Stimulated activated CD8-positive, alpha-beta memory T cell treated with anti-CD3 and anti-CD28 coated beads, Interleukin-2, amount 100 ng/mL, for 48 hours (primary cell): Measurements from ENCODE around the gene CRYBG2.
"Not testable (repeated sequence)": the region's sequence is repeated elsewhere in the genome, so short reads cannot be mapped to it uniquely, and the experiment has no call there.

Experiments used
- DNase-seq, 2 donors: peaks; one replicate each; pipeline ENCODE4 v3.0.0-alpha.2; 2020; ENCODE audit warnings: low read depth in 2 of 2

CRYBG2 gene

GRCh38 chr1:26349877-26350244 lies 4.1 kb downstream of the CRYBG2 start:
- no peak for DNase-seq

DNA sequence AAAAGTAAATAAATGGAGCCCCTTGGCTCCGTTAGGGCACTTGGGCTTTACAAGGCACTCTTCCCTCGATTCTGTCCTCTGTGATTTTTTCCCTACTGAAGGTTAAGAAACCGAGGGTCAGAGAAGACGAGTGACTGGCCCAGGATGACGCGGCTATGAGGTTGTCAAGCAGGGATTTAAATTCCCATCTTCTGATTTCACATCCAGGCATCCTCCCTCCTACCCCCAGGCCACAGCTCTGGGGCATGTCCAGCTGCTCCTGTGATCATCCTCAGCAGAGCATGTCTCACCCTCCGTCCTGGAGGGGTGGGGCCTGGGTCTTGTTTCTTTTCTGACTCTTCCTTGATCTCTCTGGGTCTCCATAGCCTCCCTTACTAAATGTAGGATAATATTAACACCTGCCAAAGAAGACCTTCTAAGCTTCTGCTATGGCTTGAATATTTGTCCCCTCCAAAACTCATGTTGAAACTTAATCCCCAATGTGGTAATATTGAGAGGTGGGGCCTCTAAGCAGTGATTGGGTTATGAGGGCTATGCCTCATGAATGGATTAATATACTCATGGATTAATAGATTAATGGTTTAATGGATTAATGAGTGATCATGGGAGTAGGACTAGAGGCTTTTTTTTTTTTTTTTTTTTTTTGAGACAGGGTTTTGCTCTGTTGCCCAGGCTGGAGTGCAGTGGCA lies 4.6 kb downstream of the CRYBG2 start:
- DNase-seq, result no peak

- no peak for DNase-seq
Measured at GRCh38 chr1:26346274-26347033, 7.5 kb downstream of the CRYBG2 start.

- no peak for DNase-seq
Measured at GRCh38 chr1:26345718-26346117, 8.2 kb downstream of the CRYBG2 start.

- DNase-seq, result no peak
Measured at GRCh38 chr1:26344147-26344920, 9.6 kb downstream of the CRYBG2 start.

DNA sequence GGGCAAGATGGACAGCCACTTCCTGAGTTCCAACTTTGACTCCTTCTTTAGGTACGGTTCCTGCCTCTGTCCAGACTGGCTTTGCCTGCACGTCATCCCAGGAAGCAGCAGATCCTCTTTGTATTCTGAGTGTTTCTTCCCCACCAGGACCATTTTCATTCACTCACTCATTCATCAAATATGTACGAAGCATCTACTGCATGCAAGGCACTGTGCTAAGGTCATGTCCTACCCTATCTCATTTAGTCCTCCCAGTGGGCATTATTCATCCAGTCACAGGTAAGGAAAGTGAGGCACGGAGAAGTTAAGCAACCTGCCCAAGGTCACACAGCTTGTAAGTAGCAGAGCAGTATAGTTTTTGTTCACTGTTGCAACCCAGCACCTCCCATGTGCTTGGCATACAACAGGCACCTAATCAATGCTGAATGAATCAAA lies 13.9 kb downstream of the CRYBG2 start:
- no peak for DNase-seq

DNA sequence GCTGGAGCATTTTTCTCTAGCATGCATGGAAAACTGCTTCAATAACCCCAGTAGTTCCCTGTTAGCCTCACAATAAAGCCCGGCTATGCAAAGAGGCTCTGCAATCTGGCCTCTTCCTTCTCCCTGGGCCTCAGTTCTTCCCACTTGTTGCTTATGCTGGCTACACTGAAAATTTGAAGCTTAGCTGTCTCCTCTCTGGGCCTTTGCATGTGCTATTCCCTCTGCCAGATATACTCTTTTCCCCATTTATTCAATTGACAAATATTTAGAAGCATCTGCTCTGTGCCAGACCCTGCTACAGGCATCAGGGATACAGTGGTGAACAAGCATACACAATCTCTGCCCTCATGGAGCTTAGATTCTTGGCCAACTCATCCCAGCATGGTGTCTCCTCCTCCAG lies 15.3 kb downstream of the CRYBG2 start:
- DNase-seq, result no peak

GRCh38 chr1:26337625-26338024 lies 16.3 kb downstream of the CRYBG2 start:
- DNase-seq, result no peak

DNA sequence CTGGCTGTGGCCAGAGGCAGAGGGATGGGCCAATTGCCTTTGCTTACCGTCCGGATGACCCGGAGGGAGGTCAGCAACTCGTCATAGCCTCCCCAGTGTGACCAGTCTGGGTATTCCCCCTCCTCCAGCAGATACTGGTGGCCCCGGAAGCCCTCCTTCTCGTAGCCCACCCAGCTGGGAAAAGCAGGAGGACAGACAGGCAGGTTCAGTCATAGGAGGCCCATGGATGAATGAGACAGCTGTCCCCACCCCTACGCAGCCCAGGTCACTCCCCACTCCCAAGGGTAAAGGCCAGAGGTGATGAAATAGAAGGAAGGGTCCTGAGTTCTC lies 16.8 kb downstream of the CRYBG2 start:
- no peak for DNase-seq

DNA sequence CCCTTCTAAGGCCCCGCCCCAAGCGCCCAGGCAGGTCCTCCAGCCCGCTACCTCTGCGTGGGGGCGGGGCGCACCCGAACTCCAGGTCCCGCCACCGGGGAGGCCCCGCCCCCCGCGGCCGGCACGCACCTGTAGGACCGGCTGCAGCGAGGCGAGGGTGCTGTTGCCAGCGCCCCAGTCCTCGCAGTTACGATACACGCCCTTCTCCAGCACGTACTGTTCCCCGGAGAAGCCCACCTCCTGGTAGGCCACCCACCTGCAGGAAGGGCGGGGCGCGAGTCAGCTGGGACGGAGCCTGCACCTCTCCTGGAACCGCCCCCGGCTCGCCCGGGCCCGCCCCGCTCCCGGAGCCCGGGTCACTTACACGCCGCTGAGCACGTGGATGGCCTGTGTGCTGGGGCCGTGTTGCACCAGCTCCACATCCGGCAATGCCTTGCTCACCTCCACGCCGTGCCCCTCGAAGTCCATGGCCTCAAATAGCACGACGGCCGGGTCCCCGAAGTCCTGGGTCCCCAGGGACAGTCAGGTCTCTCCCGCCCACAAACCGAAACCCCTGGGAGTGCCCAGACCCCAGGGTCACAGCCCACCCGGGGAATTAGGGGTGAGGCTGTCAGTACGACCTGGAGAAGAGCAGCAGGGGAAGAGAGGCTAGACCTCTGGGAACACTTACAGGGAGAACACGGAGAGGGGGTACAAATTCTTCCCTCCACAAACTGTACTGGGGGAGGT lies 17.3 kb downstream of the CRYBG2 start:
- DNase-seq, result peak; percentile 76 to 79

DNA sequence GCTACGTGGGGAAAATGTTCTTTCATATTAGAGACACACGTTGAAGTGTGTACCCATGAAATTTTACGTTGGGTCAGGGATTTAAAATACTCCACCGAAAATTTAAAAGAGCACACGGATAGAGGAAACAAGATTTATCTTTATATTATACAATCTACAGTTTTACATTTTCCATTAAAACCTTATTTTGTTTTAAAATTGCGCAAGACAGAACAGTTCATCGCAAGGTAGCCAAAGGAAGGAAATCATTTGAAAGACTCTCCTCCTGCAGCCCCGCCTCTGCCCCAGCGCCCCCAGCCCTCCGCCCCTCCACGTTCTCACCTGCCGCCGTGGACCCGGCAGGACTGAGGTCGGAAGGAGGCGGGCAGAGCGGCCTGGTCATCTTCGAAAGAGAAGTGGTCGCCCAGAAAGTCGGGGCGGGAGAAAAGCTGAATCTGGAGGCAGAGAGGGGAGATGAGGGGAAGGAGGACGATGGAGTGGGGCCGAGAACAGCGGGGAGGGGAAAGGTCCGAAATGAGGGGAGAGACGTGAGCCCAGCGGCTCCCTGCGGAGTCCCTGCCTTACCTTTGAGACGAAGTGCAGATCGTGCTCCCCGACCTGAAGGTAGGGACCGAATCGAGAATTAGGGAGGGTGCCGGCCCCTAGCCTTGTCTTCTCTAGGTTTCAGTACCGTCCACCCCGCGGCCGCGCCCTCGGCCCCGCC lies 18.0 kb downstream of the CRYBG2 start:
- no peak for DNase-seq

DNA sequence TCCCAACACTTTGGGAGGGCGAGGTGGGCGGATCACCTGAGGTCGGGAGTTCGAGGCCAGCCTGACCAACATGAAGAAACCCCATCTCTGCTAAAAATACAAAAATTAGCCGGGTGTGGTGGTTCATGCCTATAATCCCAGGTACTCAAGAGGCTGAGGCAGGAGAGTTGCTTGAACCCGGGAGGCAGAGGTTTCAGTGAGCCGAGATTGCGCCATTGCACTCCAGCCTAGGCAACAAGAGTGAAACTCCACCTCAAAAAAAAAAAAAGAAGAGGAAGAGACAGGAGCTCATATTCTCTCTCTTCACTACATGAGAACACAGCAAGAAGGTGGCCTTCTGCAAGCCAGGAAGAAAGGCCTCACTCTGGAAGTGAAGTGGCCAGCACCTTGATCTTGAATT lies 20.6 kb downstream of the CRYBG2 start:
- not testable (repeated sequence) for DNase-seq

DNA sequence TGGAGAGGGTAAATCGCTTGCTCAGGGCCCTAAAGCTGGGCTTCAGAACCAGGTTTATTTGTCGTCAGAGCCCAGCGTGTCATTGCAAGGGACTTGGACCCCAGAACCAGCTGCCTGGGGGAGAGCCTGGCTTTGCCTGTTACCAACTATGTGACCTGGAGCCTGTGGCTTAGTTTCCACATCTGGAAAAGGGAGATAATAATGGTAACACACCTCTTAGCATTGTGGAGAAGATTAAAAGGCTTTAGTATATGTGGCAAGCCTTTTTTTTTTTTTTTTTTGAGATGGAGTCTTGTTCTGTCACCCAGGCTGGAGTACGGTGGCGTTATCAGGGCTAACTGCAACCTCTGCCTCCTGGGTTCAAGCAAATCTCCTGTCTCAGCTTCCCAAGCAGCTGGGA lies 23.7 kb downstream of the CRYBG2 start:
- no peak for DNase-seq

GRCh38 chr1:26329380-26329779 lies 24.6 kb downstream of the CRYBG2 start:
- not testable (repeated sequence) for DNase-seq

DNA sequence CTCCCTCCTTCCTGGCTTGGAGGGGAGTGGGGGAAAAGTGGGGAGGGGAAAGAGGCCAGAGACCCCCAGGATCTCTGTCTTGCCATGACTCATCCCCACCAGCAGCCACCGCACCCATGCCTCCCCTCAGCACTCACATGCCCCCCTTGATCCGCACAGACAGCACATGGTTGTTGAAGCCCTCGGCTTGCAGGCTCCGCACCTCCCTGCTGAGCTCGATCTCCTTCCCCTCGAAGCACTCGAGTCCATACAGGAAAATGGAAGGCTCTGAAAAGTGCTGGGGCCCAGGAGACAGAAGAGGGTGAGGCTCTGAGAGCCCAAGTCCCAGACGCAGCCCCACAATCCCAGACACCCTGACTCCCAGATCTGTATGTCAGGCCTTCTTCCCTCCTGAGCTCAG lies 25.3 kb downstream of the CRYBG2 start:
- DNase-seq, result no peak

- no peak for DNase-seq
Measured at GRCh38 chr1:26327956-26328362, 26.0 kb downstream of the CRYBG2 start.

DNA sequence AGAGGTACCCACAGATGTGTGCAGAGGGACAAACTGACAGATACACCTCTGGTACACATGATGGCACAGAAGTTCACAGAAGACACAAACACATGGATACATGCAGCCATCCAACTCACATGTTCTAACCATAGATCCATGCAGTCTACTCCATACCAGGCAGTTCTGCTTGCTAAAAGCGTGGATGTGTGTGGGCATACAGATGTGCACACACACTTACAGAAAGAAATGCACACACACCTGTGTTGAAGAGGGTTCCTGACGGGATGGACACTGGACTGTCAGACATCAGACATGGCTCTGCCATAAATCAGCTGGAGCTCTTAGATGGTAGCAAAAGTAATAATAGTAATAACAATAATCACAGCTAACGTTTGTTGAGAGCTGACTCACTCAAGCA lies 29.4 kb downstream of the CRYBG2 start:
- DNase-seq, result no peak

- DNase-seq, result no peak
Measured at GRCh38 chr1:26323382-26323781, 30.5 kb downstream of the CRYBG2 start.

- no peak for DNase-seq
Measured at GRCh38 chr1:26322042-26322331, 31.9 kb downstream of the CRYBG2 start.

DNA sequence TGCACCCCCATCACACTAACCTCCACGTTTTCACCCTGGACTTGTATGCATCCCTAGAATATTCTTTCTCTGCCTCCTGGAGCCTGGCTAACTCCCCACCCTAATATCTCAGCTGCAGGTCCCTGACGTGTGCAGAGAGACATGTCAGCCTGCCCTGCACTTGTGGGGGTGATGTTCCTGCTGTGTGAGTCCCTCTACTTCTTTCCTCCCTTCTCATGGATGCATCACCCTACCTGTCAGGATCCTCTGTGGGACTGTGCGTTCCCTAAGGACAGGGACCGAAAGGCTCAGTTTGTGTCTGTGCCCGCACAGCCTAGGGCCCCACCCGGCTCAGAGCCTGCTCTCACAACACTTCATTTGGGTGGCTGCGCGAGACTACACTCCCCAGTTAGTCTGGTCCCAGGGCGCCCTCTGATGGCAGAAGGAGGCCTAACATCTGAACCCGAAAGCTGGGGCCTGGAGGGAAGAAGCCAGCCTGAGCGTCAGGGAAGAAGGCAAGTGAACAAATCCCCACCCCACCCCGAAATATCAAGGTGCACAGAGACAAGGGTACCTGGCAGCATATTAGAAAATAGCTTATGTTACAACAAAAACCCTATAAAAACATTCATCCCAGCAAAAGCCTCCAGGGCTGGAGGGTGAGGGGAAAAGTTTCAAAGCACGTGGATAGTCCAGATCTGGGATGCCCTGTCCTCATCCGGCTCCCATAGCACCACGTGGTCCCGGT lies 32.5 kb downstream of the CRYBG2 start:
- DNase-seq, result peak; percentile 85 to 93

DNA sequence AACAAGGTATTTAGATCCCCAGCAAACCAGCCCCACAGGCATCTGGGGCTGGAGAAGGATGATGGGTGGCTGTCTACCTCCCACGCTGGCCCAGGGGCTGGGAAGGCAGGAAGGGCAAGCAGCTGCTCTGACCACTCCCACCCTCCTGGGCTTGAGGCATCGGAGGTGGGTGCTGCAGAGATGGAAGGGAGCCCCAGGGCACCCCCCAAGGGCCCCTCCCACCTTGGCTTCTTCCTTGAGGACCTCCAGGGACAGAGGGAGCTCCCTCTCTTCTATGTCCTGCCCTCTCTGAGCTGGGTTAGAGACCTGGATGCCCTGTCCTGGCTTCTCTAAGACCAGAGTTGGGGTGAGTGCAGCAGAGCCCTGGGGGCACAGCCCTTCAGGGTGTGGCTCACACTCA lies 33.0 kb downstream of the CRYBG2 start:
- DNase-seq, result no peak
